ENCODE measurements around the gene ELP4. TPM values are rescaled to one million over a fixed set of nuclear protein-coding genes. Genes with fewer than 3 reads are reported as not detected.

ELP4 gene
- polyA plus RNA-seq, 3 donors = 6.0 to 17.8 (median 16.4) TPM

DNA sequence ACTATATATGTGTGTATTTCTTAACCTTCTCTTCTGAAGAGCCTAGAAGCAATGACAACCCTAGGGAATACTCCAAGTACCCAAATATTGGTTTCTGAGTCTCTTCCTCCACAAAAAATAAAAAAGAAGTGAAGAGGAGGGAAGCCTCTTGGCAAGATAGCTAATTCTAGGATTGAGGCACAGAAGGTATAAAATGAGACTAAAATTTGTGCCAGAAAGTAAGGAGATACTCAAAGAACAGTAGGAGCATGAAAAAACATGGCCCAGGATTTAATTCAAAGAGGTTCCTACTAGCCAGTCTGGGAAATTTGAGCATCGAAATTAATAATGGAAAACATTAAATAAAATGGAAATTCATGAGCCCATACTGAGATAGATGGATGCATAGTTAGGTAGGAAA, 189.5 kb downstream of the ELP4 start:
- Histone ChIP-seq H3K79me2 (ENCODE audit: insufficient read depth, low read length) (no peaks in the 10 kb centered on the region), H3K9me3 (replicated peaks in 1 of 2; ENCODE audit: control insufficient read depth in 1 of 2, insufficient read depth in 1 of 2, low read length in 2 of 2) (no peaks in the 10 kb centered on the region), H3K4me1 (ENCODE audit: control insufficient read depth in 1 of 2, insufficient read depth in 2 of 2, low read length in 2 of 2) (no peaks in the 10 kb centered on the region), H4K20me1 (ENCODE audit: insufficient read depth, low read length) (no peaks in the 10 kb centered on the region), H3K4me3 (replicated peaks in 1 of 3; ENCODE audit: low read depth in 2 of 3, low read length in 3 of 3) (no peak overlapping the region), H3K9ac (ENCODE audit: insufficient read depth, low read length, poor library complexity, severe bottlenecking) (no peak overlapping the region), H3K4me2 (replicated peaks; ENCODE audit: extremely low read depth, low read length, poor library complexity, severe bottlenecking) (no peak overlapping the region), H2AFZ (ENCODE audit: insufficient read depth, low read depth, low read length, poor library complexity, severe bottlenecking) (no peak overlapping the region), H3K27ac (ENCODE audit: low read depth in 1 of 2, low read length in 2 of 2) (no peak overlapping the region), H3K36me3 (replicated peaks in 1 of 2; ENCODE audit: control insufficient read depth in 1 of 2, insufficient read depth in 2 of 2, low read length in 2 of 2) (no peaks in the 10 kb centered on the region), H3K27me3 (ENCODE audit: control insufficient read depth in 2 of 2, insufficient read depth in 2 of 2, low read length in 2 of 2) (no peaks in the 10 kb centered on the region)
- Mint-ChIP-seq H3K9me3 (peaks cover 0 to 7% (median 0%) of the 10 kb centered on the region in 7 donors), H3K27me3 (ENCODE audit: low read depth in 3 of 3) (no peaks in the 10 kb centered on the region), H3K4me3 (no peak overlapping the region), H3K27ac (no peak overlapping the region), H3K36me3 (no peaks in the 10 kb centered on the region), H3K4me1 (no peaks in the 10 kb centered on the region)
- intact Hi-C loops (cut with micrococcal nuclease) = no loop called here
- WGBS (ENCODE audit: insufficient coverage) = no CpG with 5 or more reads among the region's 1 CpG
- DNase-seq = no peak
- no peak for TF ChIP-seq CTCF (IDR thresholded peaks at IDR 0.05)

DNA sequence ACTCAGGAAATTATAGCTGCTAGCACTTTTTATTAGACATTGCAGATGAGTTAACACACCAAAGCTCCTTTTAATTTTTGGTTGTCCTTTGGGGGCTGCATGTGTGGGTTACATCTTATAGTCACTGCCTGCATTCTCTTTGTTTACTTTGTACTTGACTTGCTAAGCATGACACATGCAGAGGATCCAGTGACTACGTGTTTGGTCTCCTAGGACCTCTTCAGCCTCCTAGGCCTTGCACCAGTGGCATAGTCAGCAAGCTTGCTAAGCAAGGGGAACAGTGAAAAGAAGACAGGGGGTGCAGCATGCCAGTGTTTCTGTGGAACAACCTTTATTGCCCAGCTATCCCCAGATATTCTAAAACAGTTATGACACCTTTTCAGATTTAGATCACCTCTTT, 193.4 kb downstream of the ELP4 start:
- H3K9ac ChIP-seq (ENCODE audit: insufficient read depth, low read length, poor library complexity, severe bottlenecking) = no peak overlapping the region
- Mint-ChIP-seq H3K27me3 (ENCODE audit: low read depth in 3 of 3) (no peaks in the 10 kb centered on the region), H3K4me1 (no peaks in the 10 kb centered on the region), H3K4me3 (no peak overlapping the region), H3K9me3 (peaks cover 0 to 3% (median 0%) of the 10 kb centered on the region in 7 donors), H3K36me3 (peaks cover 0 to 1% of the 10 kb centered on the region in 2 donors), H3K27ac (no peak overlapping the region)
- no peaks in the 10 kb centered on the region for H4K20me1 ChIP-seq (ENCODE audit: insufficient read depth, low read length)
- no peaks in the 10 kb centered on the region for H3K36me3 ChIP-seq (replicated peaks in 1 of 2; ENCODE audit: control insufficient read depth in 1 of 2, insufficient read depth in 2 of 2, low read length in 2 of 2)
- no peak overlapping the region for H2AFZ ChIP-seq (ENCODE audit: insufficient read depth, low read depth, low read length, poor library complexity, severe bottlenecking)
- no peak for DNase-seq
- no peaks in the 10 kb centered on the region for H3K9me3 ChIP-seq (replicated peaks in 1 of 2; ENCODE audit: control insufficient read depth in 1 of 2, insufficient read depth in 1 of 2, low read length in 2 of 2)
- no peaks in the 10 kb centered on the region for H3K27me3 ChIP-seq (ENCODE audit: control insufficient read depth in 2 of 2, insufficient read depth in 2 of 2, low read length in 2 of 2)
- no peak overlapping the region for H3K4me3 ChIP-seq (replicated peaks in 1 of 3; ENCODE audit: low read depth in 2 of 3, low read length in 3 of 3)
- 100% methylated on average over 1 of the region's 1 CpG for WGBS (ENCODE audit: insufficient coverage)
- H3K27ac ChIP-seq (ENCODE audit: low read depth in 1 of 2, low read length in 2 of 2) = no peak overlapping the region
- intact Hi-C loops (cut with micrococcal nuclease) = no loop called here
- no peak for TF ChIP-seq CTCF (IDR thresholded peaks at IDR 0.05)
- H3K4me2 ChIP-seq (replicated peaks; ENCODE audit: extremely low read depth, low read length, poor library complexity, severe bottlenecking) = no peak overlapping the region
- H3K79me2 ChIP-seq (ENCODE audit: insufficient read depth, low read length) = no peaks in the 10 kb centered on the region
- no peaks in the 10 kb centered on the region for H3K4me1 ChIP-seq (ENCODE audit: control insufficient read depth in 1 of 2, insufficient read depth in 2 of 2, low read length in 2 of 2)

Data from CD14-positive monocyte (primary cell).